Activated CD4-positive, alpha-beta memory T cell treated with anti-CD3 and anti-CD28 coated beads for 36 hours (primary cell): ENCODE measurements around the gene SGMS2. TPM values are rescaled to one million over a fixed set of nuclear protein-coding genes. Genes with fewer than 3 reads are reported as not detected.

Experiments
- total RNA-seq, 2 experiments: library from RNA; stranded (reverse); gene quantifications; one replicate each; pipeline ENCODE4 v1.2.3, GENCODE V29; 2021

The SGMS2 gene
- total RNA-seq, 2 experiments from 2014 or later = 0.36 to 0.76 TPM

Other genes starting within 250 kb of the SGMS2 start
- gene PAPSS1, start 104.7 kb upstream of the SGMS2 start, total RNA-seq = 10 to 100 TPM; 33.0 to 34.9 TPM
- 1 to 10 TPM; 1.2 to 1.5 TPM for gene CYP2U1, start 106.6 kb downstream of the SGMS2 start, total RNA-seq
- gene HADH, start 165.0 kb downstream of the SGMS2 start, total RNA-seq = 10 to 100 TPM; 49.0 to 50.6 TPM